Osteoblast (primary cell): ENCODE data around the gene CEP97. TPM values are rescaled to one million over a fixed set of nuclear protein-coding genes. Genes with fewer than 3 reads are reported as not detected.

ENCODE experiments used
- DNase-seq: peaks from one replicate; pipeline ENCODE4 v3.0.0; 2011; ENCODE audit warnings: low spot score, mixed read lengths; ENCODE audit not compliant: insufficient read length; ENCODE audit errors: missing footprints
- H2AFZ ChIP-seq: 2 replicates; pipeline ENCODE4 v1.6.0; 2011; ENCODE audit warnings: mild to moderate bottlenecking, low read length
- H3K27ac ChIP-seq: 2 replicates; pipeline ENCODE4 v1.5.1; 2011; ENCODE audit warnings: mild to moderate bottlenecking, low read depth, low read length, moderate library complexity
- H3K27me3 ChIP-seq: 2 replicates; pipeline ENCODE4 v1.6.0; 2012; ENCODE audit warnings: mild to moderate bottlenecking, control low read depth, inconsistent platforms, low read length, moderate library complexity; ENCODE audit not compliant: insufficient read depth
- H3K36me3 ChIP-seq: 2 replicates; pipeline ENCODE4 v1.5.1; 2011; ENCODE audit warnings: mild to moderate bottlenecking, low read length, control low read depth, moderate library complexity; ENCODE audit not compliant: insufficient read depth
- H3K4me1 ChIP-seq: 2 replicates; pipeline ENCODE4 v1.5.1; 2011; ENCODE audit warnings: mild to moderate bottlenecking, low read length, control low read depth, moderate library complexity; ENCODE audit not compliant: insufficient read depth
- H3K4me2 ChIP-seq: 2 replicates; pipeline ENCODE4 v1.6.0; 2011; ENCODE audit warnings: mild to moderate bottlenecking, low read length; ENCODE audit not compliant: insufficient read depth
- H3K4me3 ChIP-seq: fragments of 200-600 bp; sonication (generic); 3 replicates; pipeline ENCODE4 v1.5.1; 2012; ENCODE audit warnings: mild to moderate bottlenecking, low read length, inconsistent platforms; ENCODE audit not compliant: insufficient read depth
- H3K79me2 ChIP-seq: 2 replicates; pipeline ENCODE4 v1.6.0; 2012; ENCODE audit warnings: mild to moderate bottlenecking, low read length, control low read depth, inconsistent platforms; ENCODE audit not compliant: insufficient read depth
- H3K9me3 ChIP-seq: 2 replicates; pipeline ENCODE4 v1.5.1; 2011; ENCODE audit warnings: low read depth, low read length, control low read depth
- H4K20me1 ChIP-seq: 2 replicates; pipeline ENCODE4 v1.6.0; 2012; ENCODE audit warnings: mild to moderate bottlenecking, low read length, control low read depth; ENCODE audit not compliant: insufficient read depth
- total RNA-seq: library from RNA; depleted of rRNA; stranded (reverse); fragments of >200 nt; gene quantifications from 2 replicates; pipeline ENCODE4 v1.2.3, GENCODE V29; 2012
- TF ChIP-seq, protein P1 (sequence below): IDR thresholded peaks from 2 replicates; pipeline ENCODE4 v1.5.1; 2011; ENCODE audit warnings: mild to moderate bottlenecking, low read depth, low read length, moderate library complexity; ENCODE audit errors: extremely low read depth

CEP97 gene
- total RNA-seq, 1 donor, result 10.9 TPM

GRCh38 chr3:101803939-101804338 lies 79.5 kb downstream of the CEP97 start:
- Histone ChIP-seq H3K27me3 (no peaks in the 10 kb centered on the region), H4K20me1 (peaks cover 3% of the 10 kb centered on the region), H3K9me3 (no peaks in the 10 kb centered on the region), H2AFZ (no peak overlapping the region), H3K36me3 (peaks cover 15% of the 10 kb centered on the region), H3K27ac (no peak overlapping the region), H3K4me2 (no peak overlapping the region), H3K79me2 (no peaks in the 10 kb centered on the region), H3K4me3 (no peak overlapping the region), H3K4me1 (no peaks in the 10 kb centered on the region)
- no peak for DNase-seq
- TF ChIP-seq, protein P1, sequence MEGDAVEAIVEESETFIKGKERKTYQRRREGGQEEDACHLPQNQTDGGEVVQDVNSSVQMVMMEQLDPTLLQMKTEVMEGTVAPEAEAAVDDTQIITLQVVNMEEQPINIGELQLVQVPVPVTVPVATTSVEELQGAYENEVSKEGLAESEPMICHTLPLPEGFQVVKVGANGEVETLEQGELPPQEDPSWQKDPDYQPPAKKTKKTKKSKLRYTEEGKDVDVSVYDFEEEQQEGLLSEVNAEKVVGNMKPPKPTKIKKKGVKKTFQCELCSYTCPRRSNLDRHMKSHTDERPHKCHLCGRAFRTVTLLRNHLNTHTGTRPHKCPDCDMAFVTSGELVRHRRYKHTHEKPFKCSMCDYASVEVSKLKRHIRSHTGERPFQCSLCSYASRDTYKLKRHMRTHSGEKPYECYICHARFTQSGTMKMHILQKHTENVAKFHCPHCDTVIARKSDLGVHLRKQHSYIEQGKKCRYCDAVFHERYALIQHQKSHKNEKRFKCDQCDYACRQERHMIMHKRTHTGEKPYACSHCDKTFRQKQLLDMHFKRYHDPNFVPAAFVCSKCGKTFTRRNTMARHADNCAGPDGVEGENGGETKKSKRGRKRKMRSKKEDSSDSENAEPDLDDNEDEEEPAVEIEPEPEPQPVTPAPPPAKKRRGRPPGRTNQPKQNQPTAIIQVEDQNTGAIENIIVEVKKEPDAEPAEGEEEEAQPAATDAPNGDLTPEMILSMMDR, result no peak

DNA sequence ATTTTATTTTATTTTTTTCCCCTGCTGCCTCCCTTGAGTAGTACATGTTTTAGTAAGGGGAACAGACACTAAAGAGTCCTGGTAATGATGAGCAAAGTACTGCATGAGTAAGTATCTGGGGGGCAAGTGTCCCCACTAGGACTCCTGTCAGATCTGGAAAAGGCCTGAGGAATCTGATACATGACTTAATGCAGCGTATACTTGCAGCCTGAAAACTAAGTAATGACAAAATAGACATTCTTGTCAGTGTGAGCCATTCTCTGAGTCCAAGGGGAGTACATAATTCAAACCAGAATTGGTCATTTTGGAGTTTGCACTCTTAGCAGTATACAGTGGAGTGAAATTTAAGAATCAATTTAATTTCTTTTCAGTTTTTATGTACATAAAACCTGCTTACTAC lies 82.1 kb downstream of the CEP97 start:
- H2AFZ ChIP-seq, result no peak overlapping the region
- H3K4me2 ChIP-seq, result no peak overlapping the region
- no peak overlapping the region for H3K4me3 ChIP-seq
- no peaks in the 10 kb centered on the region for H3K27me3 ChIP-seq
- TF ChIP-seq, protein P1, result no peak
- no peaks in the 10 kb centered on the region for H3K79me2 ChIP-seq
- no peaks in the 10 kb centered on the region for H3K9me3 ChIP-seq
- no peaks in the 10 kb centered on the region for H3K4me1 ChIP-seq
- no peak overlapping the region for H3K27ac ChIP-seq
- peaks cover 9% of the 10 kb centered on the region for H3K36me3 ChIP-seq
- no peak for DNase-seq
- peaks cover 3% of the 10 kb centered on the region for H4K20me1 ChIP-seq

GRCh38 chr3:101807888-101808287 lies 83.5 kb downstream of the CEP97 start:
- H3K36me3 ChIP-seq, result peaks cover 5% of the 10 kb centered on the region
- no peaks in the 10 kb centered on the region for H3K9me3 ChIP-seq
- H3K79me2 ChIP-seq, result no peaks in the 10 kb centered on the region
- H3K27me3 ChIP-seq, result no peaks in the 10 kb centered on the region
- H3K27ac ChIP-seq, result no peak overlapping the region
- TF ChIP-seq, protein P1, result no peak
- no peaks in the 10 kb centered on the region for H3K4me1 ChIP-seq
- H3K4me2 ChIP-seq, result no peak overlapping the region
- H2AFZ ChIP-seq, result no peak overlapping the region
- no peak overlapping the region for H3K4me3 ChIP-seq
- DNase-seq, result no peak
- H4K20me1 ChIP-seq, result peaks cover 3% of the 10 kb centered on the region

GRCh38 chr3:101809178-101810021 lies 85.0 kb downstream of the CEP97 start:
- H3K4me1 ChIP-seq, result no peaks in the 10 kb centered on the region
- DNase-seq, result peak; percentile 22
- H3K79me2 ChIP-seq, result no peaks in the 10 kb centered on the region
- no peaks in the 10 kb centered on the region for H3K27me3 ChIP-seq
- no peak overlapping the region for H3K27ac ChIP-seq
- no peak overlapping the region for H3K4me3 ChIP-seq
- TF ChIP-seq, protein P1, result peak; percentile 70
- H3K36me3 ChIP-seq, result no peaks in the 10 kb centered on the region
- no peaks in the 10 kb centered on the region for H4K20me1 ChIP-seq
- no peak overlapping the region for H2AFZ ChIP-seq
- H3K4me2 ChIP-seq, result peak overlapping the region; percentile 3
- no peaks in the 10 kb centered on the region for H3K9me3 ChIP-seq
